OCI-LY1 (cell line): ENCODE results near the gene CHEK1.

Experiments used
- CTCF ChIP-seq: fragments of 200-600 bp; sonication (generic), shearing (Covaris generic); IDR thresholded peaks from 2 replicates; pipeline ENCODE4 v1.5.1; 2017; ENCODE audit warnings: mild to moderate bottlenecking, antibody characterized with exemption, low read length, moderate library complexity, mixed read lengths
- EZH2 ChIP-seq: fragments of 200-600 bp; sonication (generic), shearing (Covaris generic); IDR thresholded peaks from 2 replicates; pipeline ENCODE4 v1.8.0; 2017; ENCODE audit warnings: borderline replicate concordance, mixed run types, mild to moderate bottlenecking, antibody characterized with exemption, low read length, moderate library complexity, mixed read lengths

DNA sequence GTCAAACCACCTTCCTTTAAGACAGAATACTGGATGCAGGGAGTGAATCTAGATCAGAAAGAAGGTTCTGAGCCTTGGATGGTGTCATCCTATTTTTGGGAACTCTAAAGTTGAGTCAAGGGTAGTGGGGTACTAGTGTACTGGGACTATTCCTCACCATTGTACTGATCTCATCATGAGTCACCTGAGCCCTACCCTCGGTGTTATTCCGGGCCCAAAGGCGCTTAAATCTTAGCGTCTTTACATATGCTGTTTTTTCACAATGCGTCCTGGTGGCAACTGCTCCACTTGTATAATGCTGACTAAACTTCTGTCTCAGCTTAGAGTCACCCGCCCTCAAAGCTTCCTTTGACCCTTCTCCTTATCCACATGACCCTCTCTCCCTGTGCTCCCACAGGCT, 95.8 kb downstream of the CHEK1 start:
- TF ChIP-seq CTCF (no peak), EZH2 (no peak)
